A549 (cell line): ENCODE measurements around the gene MYORG. TPM values are rescaled to one million over a fixed set of nuclear protein-coding genes. Genes with fewer than 3 reads are reported as not detected.

Experiments used
- ATAC-seq, 2 experiments: fragments of 200-7000 bp in 1 of 2; fragments of >200 bp in 1 of 2; cut with Nextera tagmentation in 1 of 2; cut with Tn5 transposase in 1 of 2; 3 replicates each; pipeline versions ENCODE4 v1.8.0 to v1.9.1; 2018 to 2020; ENCODE audit warnings: mild to moderate bottlenecking in 1 of 2, moderate library complexity in 1 of 2
- CTCF ChIA-PET: fragments of 300-600 bp; sonication (Branson Sonifier 250); formaldehyde crosslinking; extraction: SDS; loops from one replicate; lab custom pipeline; 2021; ENCODE audit warnings: antibody characterized with exemption, inconsistent platforms; lab: Yijun Ruan, JAX
- POLR2A ChIA-PET: fragments of 350-600 bp; formaldehyde crosslinking; extraction: SDS; loops from one replicate; lab custom pipeline; 2021; ENCODE audit warnings: antibody characterized with exemption, inconsistent platforms; lab: Yijun Ruan, JAX
- DNase-seq, 2 experiments: peaks; one replicate each; pipeline versions ENCODE4 v3.0.0 to v3.0.0-alpha.2; 2011 to 2016; ENCODE audit warnings: low read depth in 1 of 2, low spot score in 1 of 2
- FAIRE-seq: peaks from 2 replicates; lab custom pipeline; 2011; peaks lifted over from hg19 to GRCh38; lab: Jason Lieb, UNC
- H3K27ac ChIP-seq, 2 experiments: fragments of >200 bp; sonication (Bioruptor Twin); formaldehyde crosslinking; 3 replicates each; pipeline ENCODE4 v1.5.1; 2016 to 2017
- H3K4me1 ChIP-seq: fragments of >200 bp; sonication (Bioruptor Twin); formaldehyde crosslinking; 3 replicates; pipeline ENCODE4 v1.6.1; 2016
- H3K4me2 ChIP-seq: fragments of >200 bp; sonication (Bioruptor Twin); formaldehyde crosslinking; 3 replicates; pipeline ENCODE4 v1.6.1; 2016
- H3K4me3 ChIP-seq: fragments of >200 bp; sonication (Bioruptor Twin); formaldehyde crosslinking; 3 replicates; pipeline ENCODE4 v1.5.1; 2016
- H3K9me3 ChIP-seq: fragments of >200 bp; sonication (Bioruptor Twin); formaldehyde crosslinking; 3 replicates; pipeline ENCODE4 v1.6.1; 2016
- CEBPB ChIP-seq, 2 experiments: fragments of >200 bp in 1 of 2; sonication (Bioruptor Twin) in 1 of 2; formaldehyde crosslinking in 1 of 2; IDR thresholded peaks; 2 replicates each; pipeline ENCODE4 v1.6.1; 2012 to 2016
- FOSB ChIP-seq: fragments of 250-450 bp; sonication (Bioruptor Pico); IDR thresholded peaks from 2 replicates; pipeline ENCODE4 v1.5.0; 2020; ENCODE audit warnings: mild to moderate bottlenecking, moderate library complexity
- FOSL2 ChIP-seq, 2 experiments: fragments of 450-650 bp in 1 of 2; fragments of >200 bp in 1 of 2; sonication (Bioruptor Twin) in 1 of 2; formaldehyde crosslinking; IDR thresholded peaks; 2 replicates each; pipeline versions ENCODE4 v1.5.0 to v1.6.1; 2016 to 2020; ENCODE audit warnings: mild to moderate bottlenecking in 1 of 2, moderate library complexity in 1 of 2
- GATA3 ChIP-seq: IDR thresholded peaks from 2 replicates; pipeline ENCODE4 v1.6.1; 2012; ENCODE audit warnings: borderline replicate concordance
- HEYL ChIP-seq: fragments of 250-450 bp; sonication (Bioruptor Pico); IDR thresholded peaks from 2 replicates; pipeline ENCODE4 v1.8.0; 2021; ENCODE audit warnings: mild to moderate bottlenecking, moderate library complexity
- HMGXB4 ChIP-seq: fragments of 250-450 bp; sonication (Bioruptor Pico); IDR thresholded peaks from 2 replicates; pipeline ENCODE4 v1.5.0; 2021; ENCODE audit warnings: mild to moderate bottlenecking, moderate library complexity, borderline replicate concordance
- HOXA7 ChIP-seq: fragments of 250-450 bp; sonication (Bioruptor Pico); IDR thresholded peaks from 2 replicates; pipeline ENCODE4 v1.5.0; 2020; ENCODE audit warnings: mild to moderate bottlenecking, moderate library complexity
- HOXB5 ChIP-seq: fragments of 250-450 bp; sonication (Bioruptor Pico); IDR thresholded peaks from 2 replicates; pipeline ENCODE4 v1.5.0; 2020; ENCODE audit warnings: mild to moderate bottlenecking, moderate library complexity
- JUN ChIP-seq, 2 experiments: fragments of >200 bp; sonication (Bioruptor Twin); formaldehyde crosslinking; IDR thresholded peaks; 2 replicates in 1 of 2; 3 replicates in 1 of 2; pipeline ENCODE4 v1.6.1; 2016 to 2017
- KDM5A ChIP-seq: fragments of 200-600 bp; sonication (generic); IDR thresholded peaks from 2 replicates; pipeline ENCODE4 v1.6.1; 2016; ENCODE audit warnings: antibody characterized with exemption, mild to moderate bottlenecking
- MAFK ChIP-seq: fragments of 450-650 bp; IDR thresholded peaks from 2 replicates; pipeline ENCODE4 v1.6.1; 2014; ENCODE audit not compliant: partially characterized antibody
- MAZ ChIP-seq: fragments of 150-350 bp; IDR thresholded peaks from 2 replicates; pipeline ENCODE4 v1.6.1; 2014; ENCODE audit warnings: antibody characterized with exemption, low read depth, low read length, borderline replicate concordance
- MYC ChIP-seq: IDR thresholded peaks from 2 replicates; pipeline ENCODE4 v1.6.1; 2012; ENCODE audit warnings: mild to moderate bottlenecking, inconsistent platforms, low read length, improper control_type of control experiment, borderline replicate concordance
- NFE2L2 ChIP-seq: fragments of 150-350 bp; conservative IDR thresholded peaks from 2 replicates; pipeline ENCODE4 v1.6.1; 2014; ENCODE audit warnings: low read length
- NR3C1 ChIP-seq: fragments of >200 bp; sonication (Bioruptor Twin); formaldehyde crosslinking; IDR thresholded peaks from 3 replicates; pipeline ENCODE4 v1.6.1; 2017
- PBX3 ChIP-seq: IDR thresholded peaks from 2 replicates; pipeline ENCODE4 v1.6.1; 2012
- RAD21 ChIP-seq, 2 experiments: fragments of >200 bp in 1 of 2; sonication (Bioruptor Twin) in 1 of 2; formaldehyde crosslinking in 1 of 2; IDR thresholded peaks in 1 of 2; conservative IDR thresholded peaks in 1 of 2; 2 replicates in 1 of 2; 3 replicates in 1 of 2; pipeline ENCODE4 v1.6.1; 2012 to 2018; ENCODE audit warnings: inconsistent platforms in 1 of 2
- USF2 ChIP-seq: fragments of 450-650 bp; IDR thresholded peaks from 2 replicates; pipeline ENCODE4 v1.6.1; 2014; ENCODE audit warnings: antibody characterized with exemption
- WGBS: methylation state at CpG from one replicate; pipeline ENCODE4 v1.1.6; 2017; ENCODE audit errors: missing lambda C conversion rate; 5-methylcytosine and 5-hydroxymethylcytosine counted together
- polyA plus RNA-seq, 4 experiments: library from polyadenylated mRNA; depleted of rRNA in 3 of 4; stranded (reverse); fragments of >200 nt; fragmentation: RNase III in 1 of 4; extraction: RNeasy Plus Mini Kit Qiagen cat#74134 plus additional on column Dnase treatment in 1 of 4; gene quantifications; 2 replicates in 3 of 4; 3 replicates in 1 of 4; pipeline ENCODE4 v1.2.3, GENCODE V29; 2011 to 2017
- TF ChIP-seq, protein P1 (sequence below): IDR thresholded peaks from 2 replicates; pipeline ENCODE4 v1.6.1; 2012; ENCODE audit warnings: low read depth, borderline replicate concordance
- TF ChIP-seq, protein P2 (sequence below): IDR thresholded peaks from 2 replicates; pipeline ENCODE4 v1.6.1; 2012
- TF ChIP-seq, protein P3 (sequence below): fragments of 150-350 bp; IDR thresholded peaks from 2 replicates; pipeline ENCODE4 v1.6.1; 2014; ENCODE audit warnings: low read depth, mild to moderate bottlenecking, low read length

Gene MYORG
- polyA plus RNA-seq, 2 of the 4 experiments (the other 2 are of a cell fraction), result 2.2 to 4.1 TPM

DNA sequence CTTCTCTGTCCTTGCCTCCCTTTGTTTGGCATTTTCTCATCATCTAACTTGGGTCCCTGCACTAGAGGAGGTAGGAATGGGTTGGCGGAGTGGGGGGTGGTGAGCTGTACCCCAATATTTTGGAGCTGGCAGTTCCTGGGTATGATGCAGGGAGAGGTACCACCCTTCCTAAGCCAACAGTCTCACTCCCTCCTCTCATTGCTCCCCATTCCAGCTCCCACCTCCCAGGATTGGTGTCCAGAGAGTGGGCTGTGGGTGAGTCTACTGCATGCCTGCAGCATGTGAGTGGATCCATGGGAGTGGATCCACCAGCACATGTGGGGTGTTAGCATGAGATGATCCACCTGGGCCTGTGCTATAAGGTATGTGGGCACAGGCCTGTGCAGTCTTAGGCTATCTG is 22.2 kb upstream of the MYORG start:
- ChIA-PET CTCF (interaction anchor here (1.3 to 3.8 kb wide), 5 partner anchors 20 to 205 kb away, joined by 3 to 14 read pairs (median 4); no protein-coding TSS in a partner anchor), POLR2A (no interaction called here)
- FAIRE-seq (no peak), ATAC-seq (no peak), DNase-seq (no peak)
- Histone ChIP-seq H3K4me1 (0 out of 3 replicates have a peak, but pooled peaks cover 3% of the 10 kb centered on the region), H3K4me3 (no peak overlapping the region), H3K4me2 (no peak overlapping the region), H3K9me3 (no peaks in the 10 kb centered on the region), H3K27ac (no peak overlapping the region)
- TF ChIP-seq NR3C1 (no peak), USF2 (no peak), HMGXB4 (no peak), FOSB (CRISPR knock-in tag) (no peak), JUN (IDR thresholded peaks at IDR 0.05) (no peak), RAD21 (conservative IDR thresholded peaks at IDR 0.05 in 1 of 2, IDR thresholded peaks at IDR 0.05 in 1 of 2) (no peak), HOXA7 (no peak), GATA3 (no peak), CEBPB (IDR thresholded peaks at IDR 0.05) (no peak)
- TF ChIP-seq, protein P1, sequence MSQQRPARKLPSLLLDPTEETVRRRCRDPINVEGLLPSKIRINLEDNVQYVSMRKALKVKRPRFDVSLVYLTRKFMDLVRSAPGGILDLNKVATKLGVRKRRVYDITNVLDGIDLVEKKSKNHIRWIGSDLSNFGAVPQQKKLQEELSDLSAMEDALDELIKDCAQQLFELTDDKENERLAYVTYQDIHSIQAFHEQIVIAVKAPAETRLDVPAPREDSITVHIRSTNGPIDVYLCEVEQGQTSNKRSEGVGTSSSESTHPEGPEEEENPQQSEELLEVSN, result no peak
- WGBS, result 89% methylated on average over 1 of the region's 1 CpG

DNA sequence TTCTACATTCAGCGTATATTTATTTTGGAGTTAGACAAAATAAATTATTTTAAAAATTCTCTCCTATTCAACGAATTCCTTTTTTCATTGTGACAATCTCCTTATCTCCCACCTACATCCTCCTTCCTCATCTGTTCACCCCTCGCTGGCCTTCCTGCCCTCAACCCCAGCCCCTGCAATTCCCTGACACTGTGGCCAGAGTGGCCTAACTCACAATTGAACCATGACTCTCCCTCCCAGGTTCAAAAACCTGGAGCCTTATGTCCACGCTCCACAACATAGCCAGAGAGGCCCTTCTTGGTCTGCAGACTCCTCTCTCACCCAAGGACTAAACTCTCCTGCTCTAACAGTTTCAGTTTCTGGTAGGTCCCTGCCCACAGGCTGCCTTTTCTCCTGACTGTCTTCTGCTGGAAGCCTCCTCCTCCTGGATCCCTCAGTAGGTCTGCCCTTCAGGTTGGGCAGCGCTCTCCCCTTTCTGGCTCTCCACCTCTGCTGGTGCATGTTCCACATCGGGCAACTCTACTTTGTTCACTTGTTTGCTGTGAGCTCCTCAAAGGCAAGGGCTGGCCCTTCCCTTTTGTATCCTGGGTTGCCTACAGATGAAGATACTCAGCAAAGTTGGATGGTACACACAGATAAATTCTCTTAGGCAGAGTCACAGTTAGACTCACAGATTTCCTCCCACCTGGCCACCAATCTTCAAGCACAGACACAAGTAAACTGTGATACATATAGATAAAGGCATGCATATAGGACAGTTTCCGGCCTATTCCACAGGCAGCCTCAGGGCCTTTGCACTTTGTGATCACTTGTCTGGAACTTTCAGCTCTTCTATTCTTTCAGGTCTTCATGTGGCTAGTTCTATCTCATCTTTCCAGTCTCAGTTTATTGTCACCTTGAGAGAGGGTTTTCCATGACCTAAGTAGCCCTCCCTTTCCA is 19.8 kb upstream of the MYORG start:
- CTCF ChIA-PET, result interaction anchor here (0.9 to 3.8 kb wide), 5 partner anchors 7 to 207 kb away, joined by 3 to 14 read pairs (median 4); no protein-coding TSS in a partner anchor
- WGBS, result 82% methylated on average over 7 of the region's 7 CpGs

GRCh38 chr9:34392511-34392910 is 15.8 kb upstream of the MYORG start:
- Histone ChIP-seq H3K4me2 (no peak overlapping the region), H3K4me1 (no peaks in the 10 kb centered on the region), H3K27ac (no peak overlapping the region), H3K4me3 (no peak overlapping the region), H3K9me3 (no peaks in the 10 kb centered on the region)
- no peak for TF ChIP-seq HOXB5
- no peak for TF ChIP-seq PBX3
- TF ChIP-seq, protein P2, sequence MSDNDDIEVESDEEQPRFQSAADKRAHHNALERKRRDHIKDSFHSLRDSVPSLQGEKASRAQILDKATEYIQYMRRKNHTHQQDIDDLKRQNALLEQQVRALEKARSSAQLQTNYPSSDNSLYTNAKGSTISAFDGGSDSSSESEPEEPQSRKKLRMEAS, result no peak
- no peak for TF ChIP-seq MAZ
- TF ChIP-seq KDM5A, result no peak
- TF ChIP-seq NFE2L2, result no peak
- TF ChIP-seq MAFK, result no peak
- 0% methylated on average over 1 of the region's 1 CpG for WGBS
- DNase-seq, result no peak
- ChIA-PET POLR2A (no interaction called here), CTCF (interaction anchor here (0.9 to 2.1 kb wide), 7 partner anchors 8 to 199 kb away, joined by 3 to 11 read pairs (median 4); partner anchors contain the start of gene MYORG)
- FAIRE-seq, result no peak
- no peak; a peak in 1 of 6 replicates for ATAC-seq

More for the DNA sequence above, 19.8 kb upstream of the MYORG start:
- Histone ChIP-seq H3K27ac (no peak overlapping the region), H3K4me3 (no peak overlapping the region), H3K9me3 (no peaks in the 10 kb centered on the region), H3K4me1 (no peaks in the 10 kb centered on the region), H3K4me2 (no peak overlapping the region)
- TF ChIP-seq MYC, result no peak
- TF ChIP-seq FOSL2 (IDR thresholded peaks at IDR 0.05), result no peak
- TF ChIP-seq FOSL2 (CRISPR knock-in tag; IDR thresholded peaks at IDR 0.05), result no peak
- no peak for TF ChIP-seq HEYL (CRISPR knock-in tag)
- no peak for TF ChIP-seq JUN (IDR thresholded peaks at IDR 0.05)
- TF ChIP-seq, protein P3, sequence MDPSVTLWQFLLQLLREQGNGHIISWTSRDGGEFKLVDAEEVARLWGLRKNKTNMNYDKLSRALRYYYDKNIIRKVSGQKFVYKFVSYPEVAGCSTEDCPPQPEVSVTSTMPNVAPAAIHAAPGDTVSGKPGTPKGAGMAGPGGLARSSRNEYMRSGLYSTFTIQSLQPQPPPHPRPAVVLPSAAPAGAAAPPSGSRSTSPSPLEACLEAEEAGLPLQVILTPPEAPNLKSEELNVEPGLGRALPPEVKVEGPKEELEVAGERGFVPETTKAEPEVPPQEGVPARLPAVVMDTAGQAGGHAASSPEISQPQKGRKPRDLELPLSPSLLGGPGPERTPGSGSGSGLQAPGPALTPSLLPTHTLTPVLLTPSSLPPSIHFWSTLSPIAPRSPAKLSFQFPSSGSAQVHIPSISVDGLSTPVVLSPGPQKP, result no peak
- FAIRE-seq, result no peak
- no peak for DNase-seq
- no peak for ATAC-seq
- POLR2A ChIA-PET, result no interaction called here
